NCI-H526 (cell line): Measurements from ENCODE around the gene DNAAF5.

Source experiments
- DNase-seq, 2 experiments: peaks; one replicate each; lab custom pipeline; 2025; lab: John Stamatoyannopoulos, UW

The DNAAF5 gene

GRCh38 chr7:768881-769504 lies 42.5 kb downstream of the DNAAF5 start:
- DNase-seq: no peak

- DNase-seq: no peak
These were observed 43.8 kb downstream of the DNAAF5 start for GRCh38 chr7:770336-770735.

GRCh38 chr7:770741-771166 lies 44.3 kb downstream of the DNAAF5 start:
- DNase-seq: no peak

GRCh38 chr7:771234-772004 lies 44.9 kb downstream of the DNAAF5 start:
- DNase-seq: no peak

- DNase-seq: no peak
These were observed 45.5 kb downstream of the DNAAF5 start for GRCh38 chr7:772005-772294.

GRCh38 chr7:772392-772791 lies 45.9 kb downstream of the DNAAF5 start:
- DNase-seq: no peak

- DNase-seq: no peak
These were observed 46.5 kb downstream of the DNAAF5 start for GRCh38 chr7:772861-773621.

GRCh38 chr7:773622-773915 lies 47.1 kb downstream of the DNAAF5 start:
- DNase-seq: no peak

GRCh38 chr7:774161-775109 lies 47.9 kb downstream of the DNAAF5 start:
- peak; percentile 7 to 71 for DNase-seq

GRCh38 chr7:776381-776780 lies 49.9 kb downstream of the DNAAF5 start:
- no peak for DNase-seq

- no peak for DNase-seq
These were observed 50.7 kb downstream of the DNAAF5 start for GRCh38 chr7:776992-777727.

- no peak for DNase-seq
These were observed 51.2 kb downstream of the DNAAF5 start for GRCh38 chr7:777728-778078.

GRCh38 chr7:778271-778967 lies 51.9 kb downstream of the DNAAF5 start:
- no peak for DNase-seq

- no peak for DNase-seq
These were observed 52.5 kb downstream of the DNAAF5 start for GRCh38 chr7:778968-779451.

- DNase-seq: no peak
These were observed 53.0 kb downstream of the DNAAF5 start for GRCh38 chr7:779480-779879.

- no peak for DNase-seq
These were observed 53.6 kb downstream of the DNAAF5 start for GRCh38 chr7:780081-780480.

GRCh38 chr7:780516-780915 lies 54.0 kb downstream of the DNAAF5 start:
- DNase-seq: no peak

- DNase-seq: no peak
These were observed 54.8 kb downstream of the DNAAF5 start for GRCh38 chr7:781186-781849.

- DNase-seq: no peak
These were observed 55.5 kb downstream of the DNAAF5 start for GRCh38 chr7:781936-782529.
